HepG2 (cell line): Measurements from ENCODE around the gene CD7.

ENCODE experiments used
- CEBPB ChIP-seq: IDR thresholded peaks from 2 replicates; pipeline ENCODE4 v1.6.1; 2011; ENCODE audit warnings: low read depth, low read length, improper control_type of control experiment, borderline replicate concordance
- CHD4 ChIP-seq: fragments of 200-600 bp; sonication (generic); IDR thresholded peaks from 2 replicates; pipeline ENCODE4 v1.7.0; 2017; ENCODE audit warnings: mild to moderate bottlenecking, low read length, borderline replicate concordance
- GLI4 ChIP-seq: sonication (generic); formaldehyde crosslinking; IDR thresholded peaks from 2 replicates; pipeline ENCODE4 v1.5.1; 2020; ENCODE audit warnings: missing genetic modification reagents, mild to moderate bottlenecking, moderate library complexity, borderline replicate concordance
- PHB2 ChIP-seq: fragments of 450-650 bp; IDR thresholded peaks from 2 replicates; pipeline ENCODE4 v1.6.1; 2018; ENCODE audit not compliant: partially characterized antibody
- POLR2A ChIP-seq, 2 experiments: IDR thresholded peaks; 2 replicates each; pipeline ENCODE4 v1.6.1; 2011; ENCODE audit warnings: low read depth in 2 of 2, low read length in 2 of 2, mild to moderate bottlenecking in 1 of 2, moderate library complexity in 1 of 2; ENCODE audit not compliant: insufficient read depth in 1 of 2
- POLR2AphosphoS5 ChIP-seq: IDR thresholded peaks from 2 replicates; pipeline ENCODE4 v1.6.1; 2012; ENCODE audit warnings: low read depth, low read length
- TF ChIP-seq, protein P1 (sequence below): sonication (generic); formaldehyde crosslinking; conservative IDR thresholded peaks from 2 replicates; pipeline ENCODE4 v1.4.0; 2020; ENCODE audit warnings: missing genetic modification reagents
- TF ChIP-seq, protein P2 (sequence below): sonication (generic); formaldehyde crosslinking; IDR thresholded peaks from 2 replicates; pipeline ENCODE4 v1.5.0; 2020; ENCODE audit warnings: mild to moderate bottlenecking, missing genetic modification reagents, moderate library complexity
- TF ChIP-seq, protein P3 (sequence below): IDR thresholded peaks from 2 replicates; pipeline ENCODE4 v1.6.1; 2012; ENCODE audit warnings: inconsistent platforms
- TF ChIP-seq, protein P4 (sequence below): sonication (generic); formaldehyde crosslinking; IDR thresholded peaks from 2 replicates; pipeline ENCODE4 v1.8.0; 2022; ENCODE audit warnings: missing genetic modification reagents, mild to moderate bottlenecking, moderate library complexity, borderline replicate concordance

DNA sequence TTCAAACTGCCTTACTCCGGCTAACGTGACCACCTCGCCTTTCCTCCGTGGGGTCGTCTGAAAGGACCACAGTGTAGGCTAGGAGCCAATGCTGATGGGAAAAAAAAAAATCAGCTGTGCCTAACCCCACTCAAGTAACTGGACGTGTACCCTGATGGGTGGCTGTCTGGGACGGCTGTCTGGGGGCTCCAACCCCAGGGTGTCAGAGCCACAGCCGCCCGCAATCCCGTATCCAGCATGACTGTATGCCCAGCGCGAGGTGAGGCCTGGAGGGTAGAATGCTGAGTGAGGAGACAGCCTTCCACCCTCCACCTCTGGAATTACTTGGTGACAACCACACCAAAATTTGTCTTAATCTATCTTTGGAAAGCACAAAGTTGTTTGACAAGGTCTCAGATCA, 46.8 kb downstream of the CD7 start:
- TF ChIP-seq, protein P1, sequence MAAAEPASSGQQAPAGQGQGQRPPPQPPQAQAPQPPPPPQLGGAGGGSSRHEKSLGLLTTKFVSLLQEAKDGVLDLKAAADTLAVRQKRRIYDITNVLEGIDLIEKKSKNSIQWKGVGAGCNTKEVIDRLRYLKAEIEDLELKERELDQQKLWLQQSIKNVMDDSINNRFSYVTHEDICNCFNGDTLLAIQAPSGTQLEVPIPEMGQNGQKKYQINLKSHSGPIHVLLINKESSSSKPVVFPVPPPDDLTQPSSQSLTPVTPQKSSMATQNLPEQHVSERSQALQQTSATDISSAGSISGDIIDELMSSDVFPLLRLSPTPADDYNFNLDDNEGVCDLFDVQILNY: no peak
- TF ChIP-seq, protein P2, sequence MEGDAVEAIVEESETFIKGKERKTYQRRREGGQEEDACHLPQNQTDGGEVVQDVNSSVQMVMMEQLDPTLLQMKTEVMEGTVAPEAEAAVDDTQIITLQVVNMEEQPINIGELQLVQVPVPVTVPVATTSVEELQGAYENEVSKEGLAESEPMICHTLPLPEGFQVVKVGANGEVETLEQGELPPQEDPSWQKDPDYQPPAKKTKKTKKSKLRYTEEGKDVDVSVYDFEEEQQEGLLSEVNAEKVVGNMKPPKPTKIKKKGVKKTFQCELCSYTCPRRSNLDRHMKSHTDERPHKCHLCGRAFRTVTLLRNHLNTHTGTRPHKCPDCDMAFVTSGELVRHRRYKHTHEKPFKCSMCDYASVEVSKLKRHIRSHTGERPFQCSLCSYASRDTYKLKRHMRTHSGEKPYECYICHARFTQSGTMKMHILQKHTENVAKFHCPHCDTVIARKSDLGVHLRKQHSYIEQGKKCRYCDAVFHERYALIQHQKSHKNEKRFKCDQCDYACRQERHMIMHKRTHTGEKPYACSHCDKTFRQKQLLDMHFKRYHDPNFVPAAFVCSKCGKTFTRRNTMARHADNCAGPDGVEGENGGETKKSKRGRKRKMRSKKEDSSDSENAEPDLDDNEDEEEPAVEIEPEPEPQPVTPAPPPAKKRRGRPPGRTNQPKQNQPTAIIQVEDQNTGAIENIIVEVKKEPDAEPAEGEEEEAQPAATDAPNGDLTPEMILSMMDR (CRISPR knock-in tag): no peak
- TF ChIP-seq POLR2AphosphoS5 (peak; percentile 11), CHD4 (no peak), CEBPB (no peak), PHB2 (no peak), GLI4 (CRISPR knock-in tag) (no peak), POLR2A (IDR thresholded peaks at IDR 0.05; ENCODE audit: insufficient read depth in 1 of 2, low read depth in 2 of 2, low read length in 2 of 2) (peak; percentile 2 to 15; a peak in 2 of 4 replicates)
- TF ChIP-seq, protein P3, sequence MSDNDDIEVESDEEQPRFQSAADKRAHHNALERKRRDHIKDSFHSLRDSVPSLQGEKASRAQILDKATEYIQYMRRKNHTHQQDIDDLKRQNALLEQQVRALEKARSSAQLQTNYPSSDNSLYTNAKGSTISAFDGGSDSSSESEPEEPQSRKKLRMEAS: no peak
- TF ChIP-seq, protein P4, sequence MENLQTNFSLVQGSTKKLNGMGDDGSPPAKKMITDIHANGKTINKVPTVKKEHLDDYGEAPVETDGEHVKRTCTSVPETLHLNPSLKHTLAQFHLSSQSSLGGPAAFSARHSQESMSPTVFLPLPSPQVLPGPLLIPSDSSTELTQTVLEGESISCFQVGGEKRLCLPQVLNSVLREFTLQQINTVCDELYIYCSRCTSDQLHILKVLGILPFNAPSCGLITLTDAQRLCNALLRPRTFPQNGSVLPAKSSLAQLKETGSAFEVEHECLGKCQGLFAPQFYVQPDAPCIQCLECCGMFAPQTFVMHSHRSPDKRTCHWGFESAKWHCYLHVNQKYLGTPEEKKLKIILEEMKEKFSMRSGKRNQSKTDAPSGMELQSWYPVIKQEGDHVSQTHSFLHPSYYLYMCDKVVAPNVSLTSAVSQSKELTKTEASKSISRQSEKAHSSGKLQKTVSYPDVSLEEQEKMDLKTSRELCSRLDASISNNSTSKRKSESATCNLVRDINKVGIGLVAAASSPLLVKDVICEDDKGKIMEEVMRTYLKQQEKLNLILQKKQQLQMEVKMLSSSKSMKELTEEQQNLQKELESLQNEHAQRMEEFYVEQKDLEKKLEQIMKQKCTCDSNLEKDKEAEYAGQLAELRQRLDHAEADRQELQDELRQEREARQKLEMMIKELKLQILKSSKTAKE (CRISPR knock-in tag): no peak
